Esophagus squamous epithelium (tissue), 5 donors: ENCODE results near the gene SIDT1. TPM values are rescaled to one million over a fixed set of nuclear protein-coding genes. Genes with fewer than 3 reads are reported as not detected.

ENCODE experiments used
- DNase-seq: peaks from one replicate; lab custom pipeline; 2025; lab: John Stamatoyannopoulos, UW
- H3K27ac ChIP-seq, 4 donors: fragments of 200-600 bp; sonication (generic); one replicate each; pipeline ENCODE4 v1.5.1; 2016 to 2019; ENCODE audit warnings: mild to moderate bottlenecking in 1 of 4
- H3K27me3 ChIP-seq, 4 donors: fragments of 200-600 bp; sonication (generic); 1 replicate in 3 of 4; 2 replicates in 1 of 4; pipeline versions ENCODE4 v1.5.1 to v1.6.0; 2017 to 2021; ENCODE audit warnings: antibody characterized with exemption in 1 of 4
- H3K36me3 ChIP-seq, 3 donors: fragments of 200-600 bp; sonication (generic); one replicate each; pipeline ENCODE4 v1.5.1; 2016 to 2019
- H3K4me1 ChIP-seq, 3 donors: fragments of 200-600 bp; sonication (generic); one replicate each; pipeline ENCODE4 v1.5.1; 2017 to 2019
- H3K4me3 ChIP-seq, 4 donors: fragments of 200-600 bp; sonication (generic); 1 replicate in 3 of 4; 2 replicates in 1 of 4; pipeline ENCODE4 v1.5.1; 2016 to 2019; ENCODE audit warnings: mild to moderate bottlenecking in 2 of 4, moderate library complexity in 1 of 4
- H3K9me3 ChIP-seq, 3 donors: fragments of 200-600 bp; sonication (generic); one replicate each; pipeline ENCODE4 v1.5.1; 2016 to 2019
- CTCF ChIP-seq, 6 experiments: fragments of 450-650 bp in 4 of 6; fragments of 200-600 bp in 2 of 6; sonication (generic) in 2 of 6; IDR thresholded peaks; one replicate each; pipeline ENCODE4 v1.5.1; 2016 to 2019; ENCODE audit warnings: antibody characterized with exemption in 6 of 6, mild to moderate bottlenecking in 4 of 6, moderate library complexity in 4 of 6
- POLR2A ChIP-seq, 4 donors: fragments of 450-650 bp; IDR thresholded peaks; one replicate each; pipeline ENCODE4 v1.6.1; 2017; ENCODE audit warnings: antibody characterized with exemption in 4 of 4, mild to moderate bottlenecking in 4 of 4, moderate library complexity in 3 of 4
- WGBS, 2 donors: methylation state at CpG; one replicate each; pipeline ENCODE4 v1.1.5; 2018; 5-methylcytosine and 5-hydroxymethylcytosine counted together
- intact Hi-C: fragments of 100-400 bp; cut with DNase I; formaldehyde crosslinking; loops from one replicate; pipeline ENCODE4 v1.15.0; 2022
- total RNA-seq, 4 donors: library from RNA; depleted of rRNA; stranded (reverse); fragments of >200 nt; gene quantifications; one replicate each; pipeline ENCODE4 v1.1.0, GENCODE V29; 2016
- donor health status: DM: yes; HTN: yes; CAD: no.

SIDT1 gene
- total RNA-seq, 4 donors from 2014 or later, result 3.8 to 4.4 (median 4.3) TPM

- no peaks in the 10 kb centered on the region for H3K27me3 ChIP-seq
- no peaks in the 10 kb centered on the region for H3K36me3 ChIP-seq
- DNase-seq, result no peak
- H3K4me3 ChIP-seq, result no peak overlapping the region
- no peaks in the 10 kb centered on the region for H3K9me3 ChIP-seq
- H3K4me1 ChIP-seq, result peaks cover 0 to 10% (median 0%) of the 10 kb centered on the region in 3 donors
- intact Hi-C loops, result no loop called here
- WGBS, 2 donors, result 65 to 77% methylated on average over 2 of the region's 2 CpGs
- TF ChIP-seq CTCF (IDR thresholded peaks at IDR 0.05) (no peak), POLR2A (IDR thresholded peaks at IDR 0.05) (no peak)
- H3K27ac ChIP-seq, result no peak overlapping the region
These were observed 61.7 kb downstream of the SIDT1 start for GRCh38 chr3:113594066-113594465.

GRCh38 chr3:113597596-113598354 lies 65.4 kb downstream of the SIDT1 start:
- Histone ChIP-seq H3K36me3 (no peaks in the 10 kb centered on the region), H3K27me3 (no peaks in the 10 kb centered on the region), H3K9me3 (no peaks in the 10 kb centered on the region), H3K4me1 (no peaks in the 10 kb centered on the region), H3K27ac (no peak overlapping the region), H3K4me3 (no peak overlapping the region)
- DNase-seq, result no peak
- intact Hi-C loops, result no loop called here
- WGBS, 2 donors, result 59 to 69% methylated on average over 4 of the region's 4 CpGs
- TF ChIP-seq CTCF (IDR thresholded peaks at IDR 0.05), result no peak
- TF ChIP-seq POLR2A (IDR thresholded peaks at IDR 0.05), result no peak

DNA sequence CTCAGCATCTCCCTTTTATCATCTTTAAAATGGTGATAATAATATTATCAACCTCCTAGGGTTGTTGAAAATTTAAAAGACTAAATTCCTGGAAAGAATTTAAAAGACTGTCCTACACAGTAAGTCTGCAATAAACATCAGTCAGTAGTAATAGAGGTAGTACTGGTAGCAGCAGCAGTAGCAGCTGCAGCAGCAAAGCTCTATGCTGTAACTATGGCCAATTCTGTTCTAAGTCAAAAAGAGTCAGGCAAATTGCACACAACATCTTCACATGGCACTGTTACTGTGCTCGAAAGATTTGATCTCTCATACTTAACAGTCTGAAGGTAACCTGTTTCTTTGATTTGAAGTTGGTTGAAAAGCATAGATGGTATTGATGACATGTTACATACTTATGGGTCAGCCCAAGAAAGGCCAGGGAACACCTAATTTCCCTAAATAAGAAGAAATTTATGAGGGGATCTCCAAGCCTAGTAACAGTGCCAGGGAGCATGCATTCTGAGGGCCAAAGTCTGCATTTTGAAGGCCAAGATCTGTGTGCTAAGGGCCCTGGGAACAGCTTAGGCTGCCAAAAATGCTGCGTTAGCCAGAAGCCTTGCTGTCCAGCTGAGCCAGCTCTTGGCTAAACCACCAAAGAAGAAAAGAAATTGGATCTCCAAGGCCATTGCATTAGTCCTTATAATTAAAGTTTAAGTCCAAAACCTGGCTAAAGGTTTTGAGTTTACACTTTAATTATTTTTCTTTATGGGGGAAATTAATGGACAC lies 68.2 kb downstream of the SIDT1 start:
- H3K9me3 ChIP-seq, result no peaks in the 10 kb centered on the region
- no peak for TF ChIP-seq CTCF (IDR thresholded peaks at IDR 0.05)
- TF ChIP-seq POLR2A (IDR thresholded peaks at IDR 0.05), result no peak
- H3K36me3 ChIP-seq, result no peaks in the 10 kb centered on the region
- no peak for DNase-seq
- 81 to 87% methylated on average over 2 of the region's 2 CpGs for WGBS, 2 donors
- H3K27ac ChIP-seq, result no peak overlapping the region
- intact Hi-C loops, result no loop called here
- H3K27me3 ChIP-seq, result no peaks in the 10 kb centered on the region
- H3K4me3 ChIP-seq, result no peak overlapping the region
- H3K4me1 ChIP-seq, result no peaks in the 10 kb centered on the region

- H3K4me3 ChIP-seq, result no peak overlapping the region
- no peak overlapping the region for H3K27ac ChIP-seq
- DNase-seq, result no peak
- no peaks in the 10 kb centered on the region for H3K4me1 ChIP-seq
- no peak for TF ChIP-seq CTCF (IDR thresholded peaks at IDR 0.05)
- no peak for TF ChIP-seq POLR2A (IDR thresholded peaks at IDR 0.05)
- H3K27me3 ChIP-seq, result no peaks in the 10 kb centered on the region
- 81 to 89% methylated on average over 2 of the region's 2 CpGs for WGBS, 2 donors
- intact Hi-C loops, result no loop called here
- no peaks in the 10 kb centered on the region for H3K9me3 ChIP-seq
- no peaks in the 10 kb centered on the region for H3K36me3 ChIP-seq
These were observed 68.9 kb downstream of the SIDT1 start for GRCh38 chr3:113601240-113601639.

DNA sequence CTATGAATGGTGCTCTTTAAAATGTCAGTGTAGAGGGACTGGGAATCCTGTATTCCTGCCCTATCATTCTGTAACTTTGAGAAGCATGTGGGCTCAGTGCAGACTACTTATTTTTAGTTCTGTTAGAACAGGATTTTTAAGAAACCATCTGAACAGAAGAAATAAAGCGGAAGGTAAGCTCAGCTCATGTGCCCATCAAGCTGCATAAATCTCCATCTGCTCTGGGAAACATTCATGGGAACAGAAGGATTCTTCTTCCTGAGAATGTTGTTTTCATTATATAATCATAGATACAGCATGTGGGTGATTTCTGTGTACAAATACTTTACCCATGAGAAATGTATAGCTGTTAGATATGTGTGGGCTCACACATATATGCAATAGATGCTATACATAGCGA lies 69.9 kb downstream of the SIDT1 start:
- H3K4me1 ChIP-seq, result no peaks in the 10 kb centered on the region
- WGBS, 2 donors, result 91% methylated on average over 2 of the region's 2 CpGs
- no peaks in the 10 kb centered on the region for H3K9me3 ChIP-seq
- no peak overlapping the region for H3K4me3 ChIP-seq
- no peak overlapping the region for H3K27ac ChIP-seq
- no peak for DNase-seq
- no peaks in the 10 kb centered on the region for H3K36me3 ChIP-seq
- H3K27me3 ChIP-seq, result no peaks in the 10 kb centered on the region
- TF ChIP-seq CTCF (IDR thresholded peaks at IDR 0.05), result no peak
- no peak for TF ChIP-seq POLR2A (IDR thresholded peaks at IDR 0.05)
- intact Hi-C loops, result no loop called here
